KMS-11 (cell line): ENCODE measurements around the gene ZC3HAV1.

Source experiments
- H2AFZ ChIP-seq: fragments of 200-600 bp; sonication (generic); 2 replicates; pipeline ENCODE4 v1.6.1; 2016; ENCODE audit warnings: antibody characterized with exemption, mixed run types, low read depth
- H3K27ac ChIP-seq: fragments of 200-600 bp; sonication (generic); 2 replicates; pipeline ENCODE4 v1.6.1; 2016; ENCODE audit warnings: mild to moderate bottlenecking, mixed run types
- H3K27me3 ChIP-seq: fragments of 200-600 bp; sonication (generic); 2 replicates; pipeline ENCODE4 v1.6.1; 2017; ENCODE audit warnings: mild to moderate bottlenecking, low read depth, mixed run types, moderate library complexity; ENCODE audit not compliant: insufficient read depth
- H3K36me3 ChIP-seq: fragments of 200-600 bp; sonication (generic); 2 replicates; pipeline ENCODE4 v1.6.1; 2017; ENCODE audit warnings: mild to moderate bottlenecking, mixed run types; ENCODE audit not compliant: insufficient read depth
- H3K4me1 ChIP-seq: fragments of 200-600 bp; sonication (generic); 2 replicates; pipeline ENCODE4 v1.6.1; 2016; ENCODE audit warnings: mild to moderate bottlenecking, low read depth, mixed run types; ENCODE audit not compliant: poor library complexity, severe bottlenecking
- H3K4me2 ChIP-seq: fragments of 200-600 bp; sonication (generic); 2 replicates; pipeline ENCODE4 v1.7.0; 2016; ENCODE audit warnings: mild to moderate bottlenecking, mixed run types
- H3K4me3 ChIP-seq: fragments of 200-600 bp; sonication (generic); IDR thresholded peaks from 2 replicates; pipeline ENCODE4 v1.6.1; 2017; ENCODE audit warnings: low read depth, low read length, mixed read lengths; ENCODE audit not compliant: insufficient read depth
- H3K79me2 ChIP-seq: fragments of 200-600 bp; sonication (generic); 2 replicates; pipeline ENCODE4 v1.6.1; 2016; ENCODE audit warnings: low read depth, mixed run types; ENCODE audit not compliant: insufficient read depth
- H3K9ac ChIP-seq: fragments of 200-600 bp; sonication (generic); 2 replicates; pipeline ENCODE4 v1.6.1; 2016; ENCODE audit warnings: mild to moderate bottlenecking, mixed run types
- H4K20me1 ChIP-seq: fragments of 200-600 bp; sonication (generic); 2 replicates; pipeline ENCODE4 v1.6.1; 2016; ENCODE audit warnings: mild to moderate bottlenecking, mixed run types; ENCODE audit not compliant: insufficient read depth
- TF ChIP-seq, protein P1 (sequence below): fragments of 200-600 bp; sonication (generic); conservative IDR thresholded peaks from 2 replicates; pipeline ENCODE4 v1.6.1; 2017; ENCODE audit warnings: low read depth, mild to moderate bottlenecking, antibody characterized with exemption, low read length, moderate library complexity, mixed read lengths

The ZC3HAV1 gene

DNA sequence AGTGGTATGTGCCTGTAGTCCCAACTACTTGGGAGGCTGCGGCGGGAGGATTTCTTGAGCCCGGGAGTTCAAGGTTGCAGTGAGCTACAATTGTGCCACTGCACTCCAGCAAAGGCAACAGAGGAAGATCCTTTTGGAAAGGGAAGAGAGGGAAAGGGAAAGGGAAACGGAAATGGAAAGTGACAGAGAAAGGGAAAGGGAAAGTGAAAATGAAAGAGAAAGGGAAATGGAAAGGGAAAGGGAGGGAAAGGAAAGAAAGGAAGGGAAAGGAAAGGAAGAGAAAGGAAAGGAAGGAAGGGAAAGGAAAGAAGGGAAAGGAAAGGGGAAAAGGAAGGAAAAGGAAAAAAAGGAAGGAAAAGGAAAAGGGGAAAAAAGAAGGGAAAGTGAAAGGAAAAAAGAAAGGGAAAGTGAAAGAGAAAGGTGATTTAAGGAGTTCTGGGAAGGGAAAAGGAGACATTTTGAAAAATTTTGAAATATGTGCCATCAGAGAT lies 2.3 kb upstream of the ZC3HAV1 start:
- no peak overlapping the region for H2AFZ ChIP-seq
- no peaks in the 10 kb centered on the region for H3K36me3 ChIP-seq
- no peaks in the 10 kb centered on the region for H4K20me1 ChIP-seq
- no peak overlapping the region for H3K4me2 ChIP-seq
- no peak overlapping the region for H3K4me3 ChIP-seq
- no peak overlapping the region for H3K27ac ChIP-seq
- H3K9ac ChIP-seq, result no peak overlapping the region
- TF ChIP-seq, protein P1, sequence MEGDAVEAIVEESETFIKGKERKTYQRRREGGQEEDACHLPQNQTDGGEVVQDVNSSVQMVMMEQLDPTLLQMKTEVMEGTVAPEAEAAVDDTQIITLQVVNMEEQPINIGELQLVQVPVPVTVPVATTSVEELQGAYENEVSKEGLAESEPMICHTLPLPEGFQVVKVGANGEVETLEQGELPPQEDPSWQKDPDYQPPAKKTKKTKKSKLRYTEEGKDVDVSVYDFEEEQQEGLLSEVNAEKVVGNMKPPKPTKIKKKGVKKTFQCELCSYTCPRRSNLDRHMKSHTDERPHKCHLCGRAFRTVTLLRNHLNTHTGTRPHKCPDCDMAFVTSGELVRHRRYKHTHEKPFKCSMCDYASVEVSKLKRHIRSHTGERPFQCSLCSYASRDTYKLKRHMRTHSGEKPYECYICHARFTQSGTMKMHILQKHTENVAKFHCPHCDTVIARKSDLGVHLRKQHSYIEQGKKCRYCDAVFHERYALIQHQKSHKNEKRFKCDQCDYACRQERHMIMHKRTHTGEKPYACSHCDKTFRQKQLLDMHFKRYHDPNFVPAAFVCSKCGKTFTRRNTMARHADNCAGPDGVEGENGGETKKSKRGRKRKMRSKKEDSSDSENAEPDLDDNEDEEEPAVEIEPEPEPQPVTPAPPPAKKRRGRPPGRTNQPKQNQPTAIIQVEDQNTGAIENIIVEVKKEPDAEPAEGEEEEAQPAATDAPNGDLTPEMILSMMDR, result no peak
- peaks cover 23% of the 10 kb centered on the region for H3K79me2 ChIP-seq
- no peaks in the 10 kb centered on the region for H3K27me3 ChIP-seq
- peaks cover 24% of the 10 kb centered on the region for H3K4me1 ChIP-seq

DNA sequence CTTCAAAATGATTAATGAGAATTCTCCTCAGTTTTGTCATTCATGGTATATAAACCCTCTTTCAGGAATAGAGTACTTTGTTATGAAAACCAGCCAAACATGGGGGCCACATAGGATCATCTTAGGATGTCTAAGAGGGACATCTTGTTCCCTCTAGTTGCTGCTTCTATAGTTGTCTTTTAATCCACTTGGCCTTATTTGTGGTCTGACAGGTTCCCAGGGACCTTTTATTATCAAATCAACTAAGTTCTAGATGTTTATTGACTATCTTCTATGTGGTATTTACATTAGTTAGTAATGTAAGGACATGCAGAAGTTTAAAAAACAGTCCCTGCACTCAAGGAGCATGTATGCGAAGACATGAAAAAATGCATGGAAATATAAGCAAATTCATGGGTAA lies 1.6 kb upstream of the ZC3HAV1 start:
- Histone ChIP-seq H3K27me3 (no peaks in the 10 kb centered on the region), H3K36me3 (no peaks in the 10 kb centered on the region), H3K9ac (no peak overlapping the region), H3K4me2 (peak overlapping the region; percentile 97), H3K4me3 (no peak overlapping the region), H4K20me1 (no peaks in the 10 kb centered on the region), H3K4me1 (peaks cover 31% of the 10 kb centered on the region), H2AFZ (0 out of 2 replicates have a peak overlapping the region, but pooled peaks have one; percentile 90), H3K79me2 (peaks cover 30% of the 10 kb centered on the region), H3K27ac (no peak overlapping the region)
- TF ChIP-seq, protein P1, result no peak

DNA sequence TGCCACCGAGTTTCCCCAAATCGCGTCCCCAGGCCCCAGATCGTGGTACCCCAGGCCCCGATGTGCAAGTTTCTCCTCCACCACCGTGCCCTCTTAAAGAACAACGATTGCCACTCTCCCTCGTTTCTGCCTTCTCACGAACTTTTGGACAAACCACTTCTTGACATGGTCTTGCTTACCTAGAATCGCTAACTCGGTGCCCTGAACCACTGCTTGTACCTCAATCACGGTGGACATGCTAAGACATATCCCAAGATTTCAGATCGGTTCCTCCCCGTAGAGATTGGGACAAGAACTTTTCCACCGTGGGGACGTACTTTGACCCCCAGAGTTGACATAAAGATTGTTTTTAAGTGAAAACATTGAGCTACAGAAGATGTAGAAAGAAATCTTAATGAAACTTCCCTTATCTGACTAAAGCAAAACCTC lies 477 bp upstream of the ZC3HAV1 start:
- Histone ChIP-seq H3K36me3 (no peaks in the 10 kb centered on the region), H3K4me2 (peak overlapping the region; percentile 97), H4K20me1 (no peaks in the 10 kb centered on the region), H3K27ac (peak overlapping the region; percentile 84), H3K79me2 (peaks cover 42% of the 10 kb centered on the region), H2AFZ (peak overlapping the region; percentile 90), H3K4me1 (peaks cover 37% of the 10 kb centered on the region), H3K4me3 (peak overlapping the region; percentile 55), H3K27me3 (no peaks in the 10 kb centered on the region), H3K9ac (peak overlapping the region; percentile 77)
- TF ChIP-seq, protein P1, result no peak

DNA sequence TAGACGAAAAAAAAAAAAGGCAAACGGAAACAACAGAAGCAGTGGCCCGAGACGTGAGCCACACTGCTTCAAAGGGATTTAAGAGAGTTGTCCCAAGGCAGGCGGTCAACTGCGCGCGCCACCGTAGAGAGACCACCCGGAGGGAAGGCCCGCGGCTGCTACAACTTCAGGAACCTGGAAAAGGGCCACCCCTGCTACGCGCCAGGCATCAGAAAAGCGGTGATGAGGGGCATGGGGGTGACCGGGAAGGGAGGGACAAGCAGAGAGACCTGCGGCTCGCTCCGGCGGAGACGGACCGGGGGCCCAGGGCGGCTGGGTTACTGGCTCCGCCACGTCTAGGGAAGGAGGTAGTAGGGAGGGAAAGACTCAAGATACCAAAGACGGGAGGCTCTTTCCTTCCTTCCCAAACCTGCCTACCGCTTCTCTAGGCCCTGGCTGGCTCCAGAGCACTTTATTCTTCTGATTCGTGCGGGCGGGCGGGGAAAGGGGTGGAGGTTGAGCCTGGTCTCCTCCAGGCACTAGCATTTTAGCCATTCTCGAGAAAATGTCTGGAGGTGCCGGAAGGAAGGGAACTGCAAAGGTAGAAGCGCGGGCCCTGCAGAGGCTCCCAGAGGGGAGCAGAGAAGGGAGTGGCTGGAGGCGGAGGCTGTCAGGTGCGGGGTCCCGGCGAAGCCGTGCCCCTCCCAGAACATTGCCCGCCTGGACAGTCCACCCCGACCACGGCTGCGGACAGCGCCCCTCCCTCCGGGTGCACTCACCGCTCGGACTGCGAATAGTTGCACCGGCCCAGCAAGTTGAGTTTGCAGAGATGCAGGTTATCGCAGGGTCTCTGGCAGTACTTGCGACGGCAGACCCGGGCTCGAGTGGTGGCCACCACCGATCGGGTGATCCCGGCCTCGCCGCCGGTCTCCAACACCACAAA lies 993 bp downstream of the ZC3HAV1 start:
- H4K20me1 ChIP-seq, result peaks cover 4% of the 10 kb centered on the region; the same call in 1 of the 2 replicates
- peak overlapping the region; percentile 90 for H2AFZ ChIP-seq
- H3K27ac ChIP-seq, result peak overlapping the region; percentile 84

More for the DNA sequence above, 993 bp downstream of the ZC3HAV1 start:
- Histone ChIP-seq H3K4me1 (peaks cover 37% of the 10 kb centered on the region), H3K4me2 (peak overlapping the region; percentile 97), H3K36me3 (no peaks in the 10 kb centered on the region), H3K9ac (peak overlapping the region; percentile 77), H3K4me3 (peak overlapping the region; percentile 11), H3K27me3 (no peaks in the 10 kb centered on the region), H3K79me2 (peaks cover 57% of the 10 kb centered on the region)
- TF ChIP-seq, protein P1, result no peak
